ENCODE results near the gene S1PR3.

DNA sequence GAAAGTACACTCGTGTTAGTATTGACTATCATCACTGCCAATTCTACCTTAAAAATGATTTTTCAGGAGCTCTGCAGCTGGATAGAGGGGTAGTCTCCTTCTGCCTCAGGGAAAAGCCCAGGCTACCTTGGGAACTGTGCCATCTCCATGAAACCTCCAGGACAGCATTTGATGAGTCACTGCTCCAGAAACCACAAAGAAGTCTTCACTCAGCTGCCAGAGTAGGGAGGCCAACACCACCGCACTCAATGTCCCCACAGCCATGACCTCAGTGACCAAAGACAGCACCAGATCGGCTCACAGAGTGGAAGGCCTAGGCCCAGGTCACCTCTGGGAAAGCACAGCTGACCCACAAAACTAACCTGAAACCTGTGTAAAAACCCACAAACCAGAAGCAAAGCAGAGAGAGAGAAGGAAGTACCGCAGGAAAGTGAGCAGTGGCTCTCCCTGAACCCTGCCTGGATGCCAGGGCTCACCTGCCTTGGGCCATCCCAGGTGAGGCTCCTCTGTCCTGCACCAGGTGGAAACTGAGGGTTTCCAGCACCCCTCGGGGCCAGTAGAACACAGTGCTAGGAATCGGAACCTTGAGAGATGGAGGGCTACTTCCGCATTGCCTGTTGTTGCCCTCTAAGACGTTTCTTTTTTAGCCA lies 30.0 kb downstream of the S1PR3 start:
- TF ChIP-seq, protein P1, sequence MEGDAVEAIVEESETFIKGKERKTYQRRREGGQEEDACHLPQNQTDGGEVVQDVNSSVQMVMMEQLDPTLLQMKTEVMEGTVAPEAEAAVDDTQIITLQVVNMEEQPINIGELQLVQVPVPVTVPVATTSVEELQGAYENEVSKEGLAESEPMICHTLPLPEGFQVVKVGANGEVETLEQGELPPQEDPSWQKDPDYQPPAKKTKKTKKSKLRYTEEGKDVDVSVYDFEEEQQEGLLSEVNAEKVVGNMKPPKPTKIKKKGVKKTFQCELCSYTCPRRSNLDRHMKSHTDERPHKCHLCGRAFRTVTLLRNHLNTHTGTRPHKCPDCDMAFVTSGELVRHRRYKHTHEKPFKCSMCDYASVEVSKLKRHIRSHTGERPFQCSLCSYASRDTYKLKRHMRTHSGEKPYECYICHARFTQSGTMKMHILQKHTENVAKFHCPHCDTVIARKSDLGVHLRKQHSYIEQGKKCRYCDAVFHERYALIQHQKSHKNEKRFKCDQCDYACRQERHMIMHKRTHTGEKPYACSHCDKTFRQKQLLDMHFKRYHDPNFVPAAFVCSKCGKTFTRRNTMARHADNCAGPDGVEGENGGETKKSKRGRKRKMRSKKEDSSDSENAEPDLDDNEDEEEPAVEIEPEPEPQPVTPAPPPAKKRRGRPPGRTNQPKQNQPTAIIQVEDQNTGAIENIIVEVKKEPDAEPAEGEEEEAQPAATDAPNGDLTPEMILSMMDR (conservative IDR thresholded peaks at IDR 0.05) = no peak
- no peak for TF ChIP-seq EZH2 (IDR thresholded peaks at IDR 0.05; ENCODE audit: low read depth)

Measured in PC-9 (cell line).